H9 (cell line): ENCODE results near the gene HYAL4. TPM values are rescaled to one million over a fixed set of nuclear protein-coding genes. Genes with fewer than 3 reads are reported as not detected.

ENCODE experiments used
- DNase-seq: peaks from one replicate; pipeline ENCODE4 v3.0.0-alpha.2; 2017
- H2AFZ ChIP-seq: one replicate; pipeline ENCODE4 v1.6.1; 2013; ENCODE audit warnings: mild to moderate bottlenecking, low read length, control low read depth, moderate library complexity
- H2AK5ac ChIP-seq: 2 replicates; pipeline ENCODE4 v1.6.1; 2013; ENCODE audit warnings: low read length, control low read depth, mixed read lengths; ENCODE audit not compliant: insufficient read length
- H2BK120ac ChIP-seq: one replicate; pipeline ENCODE4 v1.6.1; 2013; ENCODE audit warnings: low read depth, mild to moderate bottlenecking, low read length, control low read depth, inconsistent platforms; ENCODE audit not compliant: poor library complexity, severe bottlenecking
- H2BK12ac ChIP-seq: 2 replicates; pipeline ENCODE4 v1.6.1; 2013; ENCODE audit warnings: low read length, control low read depth, mixed read lengths, low read depth; ENCODE audit not compliant: insufficient read length
- H2BK15ac ChIP-seq: 2 replicates; pipeline ENCODE4 v1.6.1; 2013; ENCODE audit warnings: low read depth, low read length, control low read depth
- H2BK20ac ChIP-seq: one replicate; pipeline ENCODE4 v1.6.1; 2013; ENCODE audit warnings: low read depth, mild to moderate bottlenecking, low read length, control low read depth, inconsistent platforms; ENCODE audit not compliant: poor library complexity, severe bottlenecking
- H2BK5ac ChIP-seq: 2 replicates; pipeline ENCODE4 v1.6.1; 2013; ENCODE audit warnings: low read length, control low read depth, mixed read lengths; ENCODE audit not compliant: insufficient read length
- H3K14ac ChIP-seq: 2 replicates; pipeline ENCODE4 v1.6.1; 2013; ENCODE audit warnings: low read length, control low read depth; ENCODE audit not compliant: insufficient read depth
- H3K18ac ChIP-seq: 2 replicates; pipeline ENCODE4 v1.6.1; 2013; ENCODE audit warnings: low read depth, mild to moderate bottlenecking, mixed read lengths, low read length, control low read depth; ENCODE audit not compliant: insufficient read length
- H3K23ac ChIP-seq: 2 replicates; pipeline ENCODE4 v1.6.1; 2013; ENCODE audit warnings: low read length, control low read depth, mixed read lengths, low read depth; ENCODE audit not compliant: insufficient read length
- H3K23me2 ChIP-seq: 2 replicates; pipeline ENCODE4 v1.6.1; 2013; ENCODE audit warnings: low read depth, mild to moderate bottlenecking, mixed read lengths, low read length, control low read depth; ENCODE audit not compliant: insufficient read length, poor library complexity, severe bottlenecking
- H3K27ac ChIP-seq: 2 replicates; pipeline ENCODE4 v1.5.1; 2013; ENCODE audit warnings: low read length, control low read depth, mixed read lengths, low read depth; ENCODE audit not compliant: insufficient read length
- H3K27me3 ChIP-seq: 2 replicates; pipeline ENCODE4 v1.6.1; 2013; ENCODE audit warnings: low read length, control low read depth, inconsistent platforms; ENCODE audit not compliant: insufficient read depth
- H3K4ac ChIP-seq: 2 replicates; pipeline ENCODE4 v1.6.1; 2013; ENCODE audit warnings: low read depth, mild to moderate bottlenecking, control low read depth, inconsistent platforms, low read length, moderate library complexity
- H3K4me1 ChIP-seq: 2 replicates; pipeline ENCODE4 v1.6.1; 2013; ENCODE audit warnings: low read length, control low read depth, inconsistent platforms; ENCODE audit not compliant: insufficient read depth
- H3K4me2 ChIP-seq: 2 replicates; pipeline ENCODE4 v1.6.1; 2013; ENCODE audit warnings: low read length, control low read depth, mixed read lengths; ENCODE audit not compliant: insufficient read length, insufficient read depth
- H3K56ac ChIP-seq: 2 replicates; pipeline ENCODE4 v1.6.1; 2013; ENCODE audit warnings: low read depth, mild to moderate bottlenecking, mixed read lengths, low read length, control low read depth; ENCODE audit not compliant: insufficient read length
- H3K79me1 ChIP-seq: 2 replicates; pipeline ENCODE4 v1.6.1; 2013; ENCODE audit warnings: low read depth, mild to moderate bottlenecking, moderate library complexity, low read length, control low read depth, inconsistent platforms; ENCODE audit not compliant: insufficient read depth, poor library complexity, severe bottlenecking
- H3K79me2 ChIP-seq: 2 replicates; pipeline ENCODE4 v1.6.1; 2013; ENCODE audit warnings: low read length, control low read depth, inconsistent platforms; ENCODE audit not compliant: insufficient read depth
- H3K9ac ChIP-seq: 2 replicates; pipeline ENCODE4 v1.6.1; 2013; ENCODE audit warnings: low read length, control low read depth, mixed read lengths; ENCODE audit not compliant: insufficient read length; ENCODE audit errors: extremely low read depth
- H3K9me3 ChIP-seq: one replicate; pipeline ENCODE4 v1.6.1; 2013; ENCODE audit warnings: low read depth, low read length, inconsistent platforms; ENCODE audit not compliant: control insufficient read depth
- H3T11ph ChIP-seq: one replicate; pipeline ENCODE4 v1.6.1; 2013; ENCODE audit warnings: mild to moderate bottlenecking, low read length, control low read depth, inconsistent platforms
- H4K20me1 ChIP-seq: one replicate; pipeline ENCODE4 v1.6.1; 2013; ENCODE audit not compliant: control insufficient read depth, insufficient read length, insufficient read depth
- H4K5ac ChIP-seq: 2 replicates; pipeline ENCODE4 v1.6.1; 2013; ENCODE audit warnings: low read depth, mild to moderate bottlenecking, mixed read lengths, low read length, control low read depth; ENCODE audit not compliant: insufficient read length
- H4K8ac ChIP-seq: replicated peaks from 2 replicates; pipeline ENCODE4 v1.6.1; 2013; ENCODE audit warnings: low read length, control low read depth, mixed read lengths, low read depth; ENCODE audit not compliant: insufficient read length
- H4K91ac ChIP-seq: 2 replicates; pipeline ENCODE4 v1.6.1; 2013; ENCODE audit warnings: low read depth, mild to moderate bottlenecking, moderate library complexity, mixed read lengths, low read length, control low read depth; ENCODE audit not compliant: insufficient read length
- H3K27ac Mint-ChIP-seq, 3 experiments: 2 replicates in 2 of 3; 3 replicates in 1 of 3; pipeline ENCODE4 v1.8.0; 2020 to 2021; ENCODE audit warnings: mixed read lengths in 3 of 3, mild to moderate bottlenecking in 1 of 3, moderate library complexity in 1 of 3
- H3K27me3 Mint-ChIP-seq: 2 replicates; pipeline ENCODE4 v1.8.0; 2021; ENCODE audit warnings: low read depth, mild to moderate bottlenecking, moderate library complexity, mixed read lengths
- H3K36me3 Mint-ChIP-seq, 3 experiments: 2 replicates in 2 of 3; 3 replicates in 1 of 3; pipeline ENCODE4 v1.8.0; 2020 to 2021; ENCODE audit warnings: low read depth in 3 of 3, mixed read lengths in 3 of 3; ENCODE audit not compliant: insufficient read depth in 1 of 3
- H3K4me1 Mint-ChIP-seq, 2 experiments: 2 replicates each; pipeline ENCODE4 v1.8.0; 2020; ENCODE audit warnings: mixed read lengths in 2 of 2
- H3K4me3 Mint-ChIP-seq, 2 experiments: 2 replicates in 1 of 2; 3 replicates in 1 of 2; pipeline ENCODE4 v1.8.0; 2020 to 2021; ENCODE audit warnings: mild to moderate bottlenecking in 2 of 2, mixed read lengths in 2 of 2, moderate library complexity in 1 of 2
- H3K9me3 Mint-ChIP-seq, 2 experiments: 2 replicates in 1 of 2; 3 replicates in 1 of 2; pipeline ENCODE4 v1.8.0; 2020; ENCODE audit warnings: mild to moderate bottlenecking in 2 of 2, mixed read lengths in 2 of 2, moderate library complexity in 1 of 2
- WGBS: extraction: QIAGEN DNeasy Blood & Tissue Kit; methylation state at CpG from one replicate; pipeline ENCODE4 v1.1.7; 2013; ENCODE audit warnings: missing lambda C conversion rate, low lambda C conversion rate, mixed read lengths; ENCODE audit not compliant: insufficient read length; ENCODE audit errors: extremely low coverage; 5-methylcytosine and 5-hydroxymethylcytosine counted together
- total RNA-seq: library from RNA; stranded (reverse); gene quantifications from 2 replicates; pipeline ENCODE4 v1.2.1, GENCODE V29; 2021
- TF ChIP-seq, protein P1 (sequence below): fragments of 200-600 bp; sonication (generic); conservative IDR thresholded peaks from 3 replicates; pipeline ENCODE4 v1.8.0; 2021; ENCODE audit warnings: antibody characterized with exemption, mild to moderate bottlenecking

The HYAL4 gene
- total RNA-seq, 1 experiment from 2014 or later: not detected

DNA sequence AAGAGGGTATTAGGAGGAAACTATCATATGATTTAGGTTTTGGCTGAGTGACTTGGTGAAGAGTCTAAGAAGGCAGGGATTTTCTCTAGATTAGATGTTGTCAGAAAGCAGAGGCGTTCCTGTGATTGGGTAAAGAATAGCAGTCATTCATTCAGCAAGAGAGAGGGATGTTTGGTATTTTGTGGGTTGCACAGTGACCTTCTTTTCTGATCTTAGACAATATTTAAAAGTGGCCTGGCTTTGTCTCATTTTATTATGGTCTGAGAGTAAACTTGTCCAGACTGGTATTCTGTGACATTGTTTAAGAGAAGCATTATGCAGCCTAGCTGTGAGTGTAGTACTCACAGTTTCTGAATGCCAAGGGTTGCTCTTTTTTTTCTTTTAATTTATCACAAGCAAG is 18.5 kb downstream of the HYAL4 start:
- no peak overlapping the region for H3K4ac ChIP-seq
- H3K4me1 Mint-ChIP-seq: peaks cover 15 to 24% of the 10 kb centered on the region in 2 experiments
- H2AK5ac ChIP-seq: no peak overlapping the region
- no peak overlapping the region for H3K4me2 ChIP-seq
- no peak overlapping the region for H3K27ac Mint-ChIP-seq
- TF ChIP-seq, protein P1, sequence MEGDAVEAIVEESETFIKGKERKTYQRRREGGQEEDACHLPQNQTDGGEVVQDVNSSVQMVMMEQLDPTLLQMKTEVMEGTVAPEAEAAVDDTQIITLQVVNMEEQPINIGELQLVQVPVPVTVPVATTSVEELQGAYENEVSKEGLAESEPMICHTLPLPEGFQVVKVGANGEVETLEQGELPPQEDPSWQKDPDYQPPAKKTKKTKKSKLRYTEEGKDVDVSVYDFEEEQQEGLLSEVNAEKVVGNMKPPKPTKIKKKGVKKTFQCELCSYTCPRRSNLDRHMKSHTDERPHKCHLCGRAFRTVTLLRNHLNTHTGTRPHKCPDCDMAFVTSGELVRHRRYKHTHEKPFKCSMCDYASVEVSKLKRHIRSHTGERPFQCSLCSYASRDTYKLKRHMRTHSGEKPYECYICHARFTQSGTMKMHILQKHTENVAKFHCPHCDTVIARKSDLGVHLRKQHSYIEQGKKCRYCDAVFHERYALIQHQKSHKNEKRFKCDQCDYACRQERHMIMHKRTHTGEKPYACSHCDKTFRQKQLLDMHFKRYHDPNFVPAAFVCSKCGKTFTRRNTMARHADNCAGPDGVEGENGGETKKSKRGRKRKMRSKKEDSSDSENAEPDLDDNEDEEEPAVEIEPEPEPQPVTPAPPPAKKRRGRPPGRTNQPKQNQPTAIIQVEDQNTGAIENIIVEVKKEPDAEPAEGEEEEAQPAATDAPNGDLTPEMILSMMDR: no peak
- H3K56ac ChIP-seq: no peak overlapping the region
- H4K20me1 ChIP-seq: no peaks in the 10 kb centered on the region
- no peaks in the 10 kb centered on the region for H3K9me3 ChIP-seq
- no peak for DNase-seq
- no peaks in the 10 kb centered on the region for H3K4me1 ChIP-seq
- H2BK12ac ChIP-seq: no peak overlapping the region
- no peaks in the 10 kb centered on the region for H3K79me2 ChIP-seq
- H3K23me2 ChIP-seq: no peaks in the 10 kb centered on the region
- H3T11ph ChIP-seq: no peak overlapping the region
- H3K79me1 ChIP-seq: no peaks in the 10 kb centered on the region
- no peaks in the 10 kb centered on the region for H3K27me3 Mint-ChIP-seq
- H2BK15ac ChIP-seq: no peak overlapping the region
- no peak overlapping the region for H3K23ac ChIP-seq
- H3K4me3 Mint-ChIP-seq: no peak overlapping the region
- peaks cover 3 to 7% of the 10 kb centered on the region in 2 experiments; a peak in 3 of 5 replicates for H3K9me3 Mint-ChIP-seq
- H3K36me3 Mint-ChIP-seq: peaks cover 0 to 5% (median 0%) of the 10 kb centered on the region in 3 experiments; a peak in 1 of 7 replicates
- no peak overlapping the region for H2BK5ac ChIP-seq
- H3K27ac ChIP-seq: no peak overlapping the region
- H3K9ac ChIP-seq: no peak overlapping the region
- H4K5ac ChIP-seq: no peak overlapping the region
- H4K8ac ChIP-seq: no peak overlapping the region
- H3K14ac ChIP-seq: no peak overlapping the region
- no peaks in the 10 kb centered on the region for H3K27me3 ChIP-seq
- no peak overlapping the region for H4K91ac ChIP-seq
- H3K18ac ChIP-seq: no peak overlapping the region
- WGBS: no CpG with 5 or more reads among the region's 1 CpG
- H2AFZ ChIP-seq: no peak overlapping the region
- no peak overlapping the region for H2BK20ac ChIP-seq
- no peak overlapping the region for H2BK120ac ChIP-seq
